Endothelial cell (in vitro differentiated cells): ENCODE measurements around the gene UBE2E2. TPM values are rescaled to one million over a fixed set of nuclear protein-coding genes. Genes with fewer than 3 reads are reported as not detected.

Source experiments
- DNase-seq: peaks from one replicate; pipeline ENCODE4 v3.0.0; 2021; ENCODE audit warnings: low spot score
- H3K27ac Mint-ChIP-seq: one replicate; pipeline ENCODE4 v1.8.0; 2021; ENCODE audit warnings: mixed read lengths, inconsistent platforms; ENCODE audit not compliant: unreplicated experiment
- H3K27me3 Mint-ChIP-seq: one replicate; pipeline ENCODE4 v1.8.0; 2021; ENCODE audit warnings: mild to moderate bottlenecking, moderate library complexity, mixed read lengths, inconsistent platforms; ENCODE audit not compliant: unreplicated experiment
- H3K36me3 Mint-ChIP-seq: one replicate; pipeline ENCODE4 v1.8.0; 2021; ENCODE audit warnings: mild to moderate bottlenecking, low read depth, mixed read lengths, inconsistent platforms; ENCODE audit not compliant: unreplicated experiment
- H3K4me1 Mint-ChIP-seq: one replicate; pipeline ENCODE4 v1.8.0; 2021; ENCODE audit warnings: mild to moderate bottlenecking, mixed read lengths, inconsistent platforms; ENCODE audit not compliant: unreplicated experiment
- H3K4me3 Mint-ChIP-seq: one replicate; pipeline ENCODE4 v1.8.0; 2021; ENCODE audit warnings: mild to moderate bottlenecking, mixed read lengths, inconsistent platforms; ENCODE audit not compliant: unreplicated experiment
- H3K9me3 Mint-ChIP-seq: one replicate; pipeline ENCODE4 v1.8.0; 2021; ENCODE audit warnings: mixed read lengths, inconsistent platforms; ENCODE audit not compliant: unreplicated experiment
- total RNA-seq: library from RNA; stranded (reverse); fragmentation: NEBNext Ultra II Directional; extraction: Animal tissue kit (Norgen Biotek cat#: 25700); gene quantifications from one replicate; pipeline ENCODE4 v1.2.1, GENCODE V29; 2021; ENCODE audit not compliant: unreplicated experiment
- TF ChIP-seq, protein P1 (sequence below): fragments of 200-600 bp; sonication (generic); IDR thresholded peaks from one replicate; pipeline ENCODE4 v1.5.0; 2021; ENCODE audit warnings: antibody characterized with exemption; ENCODE audit not compliant: unreplicated experiment

The UBE2E2 gene
- total RNA-seq, 1 donor from 2014 or later = 46.9 TPM

DNA sequence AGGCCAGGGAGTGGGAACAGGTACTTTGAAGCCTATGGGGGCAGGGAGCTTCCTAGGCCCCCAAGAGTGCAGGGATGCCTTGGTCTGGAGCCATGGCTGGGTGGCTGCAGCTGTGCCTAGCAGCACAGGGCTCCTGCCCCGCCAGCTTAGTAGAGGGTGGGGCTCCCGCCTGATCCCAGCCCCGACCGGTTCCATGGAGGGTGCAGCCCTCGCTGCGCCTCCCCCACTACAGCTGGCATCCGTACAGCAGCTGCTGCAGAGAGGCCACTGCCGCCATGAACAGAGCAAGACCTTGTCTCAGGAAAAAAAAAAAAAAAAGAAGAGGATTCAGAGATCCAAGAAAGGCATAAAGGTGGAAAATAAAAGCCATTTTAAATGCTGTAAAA lies 277.2 kb downstream of the UBE2E2 start:
- TF ChIP-seq, protein P1, sequence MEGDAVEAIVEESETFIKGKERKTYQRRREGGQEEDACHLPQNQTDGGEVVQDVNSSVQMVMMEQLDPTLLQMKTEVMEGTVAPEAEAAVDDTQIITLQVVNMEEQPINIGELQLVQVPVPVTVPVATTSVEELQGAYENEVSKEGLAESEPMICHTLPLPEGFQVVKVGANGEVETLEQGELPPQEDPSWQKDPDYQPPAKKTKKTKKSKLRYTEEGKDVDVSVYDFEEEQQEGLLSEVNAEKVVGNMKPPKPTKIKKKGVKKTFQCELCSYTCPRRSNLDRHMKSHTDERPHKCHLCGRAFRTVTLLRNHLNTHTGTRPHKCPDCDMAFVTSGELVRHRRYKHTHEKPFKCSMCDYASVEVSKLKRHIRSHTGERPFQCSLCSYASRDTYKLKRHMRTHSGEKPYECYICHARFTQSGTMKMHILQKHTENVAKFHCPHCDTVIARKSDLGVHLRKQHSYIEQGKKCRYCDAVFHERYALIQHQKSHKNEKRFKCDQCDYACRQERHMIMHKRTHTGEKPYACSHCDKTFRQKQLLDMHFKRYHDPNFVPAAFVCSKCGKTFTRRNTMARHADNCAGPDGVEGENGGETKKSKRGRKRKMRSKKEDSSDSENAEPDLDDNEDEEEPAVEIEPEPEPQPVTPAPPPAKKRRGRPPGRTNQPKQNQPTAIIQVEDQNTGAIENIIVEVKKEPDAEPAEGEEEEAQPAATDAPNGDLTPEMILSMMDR = no peak
- H3K4me1 Mint-ChIP-seq = peaks cover under 1% of the 10 kb centered on the region
- H3K27ac Mint-ChIP-seq = no peak overlapping the region
- no peak for DNase-seq
- peaks cover 16% of the 10 kb centered on the region for H3K36me3 Mint-ChIP-seq
- H3K27me3 Mint-ChIP-seq = peaks cover 3% of the 10 kb centered on the region
- peak overlapping the region; percentile 31 for H3K4me3 Mint-ChIP-seq
- no peaks in the 10 kb centered on the region for H3K9me3 Mint-ChIP-seq

DNA sequence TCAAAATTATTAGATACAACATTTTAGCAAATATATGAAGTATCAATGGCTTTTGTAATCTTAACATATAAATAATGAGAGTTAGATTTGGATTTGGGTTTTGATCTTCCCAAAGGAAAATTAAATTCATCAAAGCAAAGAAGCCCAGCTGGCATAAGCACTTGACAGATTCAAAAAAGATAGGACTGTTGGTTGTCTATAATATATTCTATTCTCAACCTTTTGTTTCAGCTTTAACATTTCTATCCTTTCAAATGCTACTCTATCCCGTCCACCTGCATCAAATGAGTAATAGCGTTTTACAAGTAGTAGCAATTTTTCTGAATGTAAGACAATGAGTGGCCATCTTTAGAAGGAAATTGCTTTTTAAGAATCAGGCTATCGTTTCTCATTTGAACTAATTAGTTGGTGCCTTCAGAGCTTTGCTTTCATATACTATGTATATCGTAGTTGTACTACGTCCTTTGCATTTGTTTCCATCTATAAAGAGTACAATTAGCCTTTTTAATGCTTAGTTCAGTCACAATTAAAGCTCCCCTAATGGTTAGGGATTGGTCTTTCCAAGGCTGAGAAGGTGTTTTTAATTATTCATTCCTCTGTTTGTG lies 278.0 kb downstream of the UBE2E2 start:
- H3K36me3 Mint-ChIP-seq = peaks cover 21% of the 10 kb centered on the region
- no peaks in the 10 kb centered on the region for H3K9me3 Mint-ChIP-seq
- TF ChIP-seq, protein P1 = no peak
- peaks cover 5% of the 10 kb centered on the region for H3K27me3 Mint-ChIP-seq
- H3K4me1 Mint-ChIP-seq = no peaks in the 10 kb centered on the region
- H3K27ac Mint-ChIP-seq = no peak overlapping the region
- no peak overlapping the region for H3K4me3 Mint-ChIP-seq
- DNase-seq = no peak

DNA sequence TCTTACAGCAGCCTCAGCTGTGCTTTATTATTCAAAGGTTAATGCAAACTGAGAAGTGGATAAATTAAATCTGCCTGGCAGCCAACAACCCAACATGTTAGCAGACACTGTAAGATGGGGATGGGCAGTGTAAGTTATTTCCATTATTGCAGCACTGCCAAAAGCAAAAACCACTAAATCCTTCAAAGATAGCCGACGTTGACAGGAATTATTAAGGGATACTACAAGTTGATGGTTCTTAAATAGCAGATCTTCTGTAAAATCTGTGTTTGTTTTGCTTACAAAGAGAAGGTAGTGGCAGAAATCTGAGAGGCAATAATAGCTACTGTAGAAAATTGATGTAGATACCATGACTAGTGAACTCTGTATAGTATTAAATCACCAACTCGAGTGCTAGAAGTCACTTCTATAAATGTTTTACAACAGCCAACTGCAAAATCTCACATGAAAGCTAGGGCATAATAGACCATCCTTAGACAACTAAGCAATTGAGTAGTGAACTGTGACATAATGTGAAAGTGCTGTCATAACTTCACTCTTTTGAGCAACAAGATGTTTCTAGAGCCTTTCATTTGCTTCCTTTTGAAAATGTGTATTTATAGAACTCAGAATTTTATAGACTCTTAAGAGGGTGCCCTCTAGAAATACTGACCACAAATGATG lies 278.6 kb downstream of the UBE2E2 start:
- peaks cover 24% of the 10 kb centered on the region for H3K36me3 Mint-ChIP-seq

DNA sequence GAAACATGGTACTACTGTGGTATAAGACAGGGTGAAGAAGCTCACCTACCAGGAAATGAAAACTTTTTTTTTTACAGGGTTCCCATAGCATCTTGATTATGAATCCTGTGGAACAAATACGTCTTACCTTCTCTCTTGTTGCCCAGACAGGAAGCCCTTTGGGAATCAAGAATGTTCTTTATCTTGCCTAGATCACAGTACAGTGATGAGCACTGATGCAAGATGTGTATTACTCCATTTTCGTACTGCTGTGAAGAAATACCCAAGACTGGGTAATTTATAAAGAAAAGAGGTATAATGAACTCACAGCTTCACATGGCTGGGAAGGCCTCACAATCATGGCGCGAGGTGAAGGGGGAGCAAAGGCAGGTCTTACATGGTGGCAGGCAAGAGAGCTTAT lies 281.3 kb downstream of the UBE2E2 start:
- Mint-ChIP-seq H3K27ac (no peak overlapping the region), H3K4me1 (no peaks in the 10 kb centered on the region), H3K36me3 (peaks cover 20% of the 10 kb centered on the region), H3K4me3 (no peak overlapping the region), H3K27me3 (peaks cover 4% of the 10 kb centered on the region), H3K9me3 (no peaks in the 10 kb centered on the region)
- TF ChIP-seq, protein P1 = no peak
- no peak for DNase-seq

More for the DNA sequence above, 278.6 kb downstream of the UBE2E2 start:
- H3K27ac Mint-ChIP-seq = no peak overlapping the region
- H3K4me1 Mint-ChIP-seq = no peaks in the 10 kb centered on the region
- no peak for DNase-seq
- TF ChIP-seq, protein P1 = no peak
- H3K27me3 Mint-ChIP-seq = peaks cover 5% of the 10 kb centered on the region
- no peak overlapping the region for H3K4me3 Mint-ChIP-seq
- H3K9me3 Mint-ChIP-seq = no peaks in the 10 kb centered on the region

DNA sequence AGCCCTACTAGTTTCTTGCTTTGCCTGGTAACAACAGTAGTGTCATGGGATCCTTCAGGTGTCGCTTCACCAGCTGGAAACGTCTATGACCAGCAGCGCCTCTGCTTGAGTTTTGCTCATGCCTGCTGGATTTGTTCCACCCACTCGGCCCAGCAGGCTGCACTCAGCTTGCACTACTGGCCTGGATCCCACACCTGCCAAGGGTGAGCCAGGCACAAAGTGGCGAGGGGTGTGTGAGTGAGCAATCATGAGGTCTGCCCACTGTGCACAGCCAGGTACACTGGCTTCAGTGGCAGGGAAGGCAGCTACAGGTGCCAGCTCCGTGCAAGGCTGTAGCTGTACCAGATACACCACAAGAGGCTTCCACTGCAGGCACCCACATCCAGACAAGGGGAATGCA lies 282.8 kb downstream of the UBE2E2 start:
- Mint-ChIP-seq H3K27ac (no peak overlapping the region), H3K27me3 (peaks cover 2% of the 10 kb centered on the region), H3K4me1 (peaks cover 3% of the 10 kb centered on the region), H3K9me3 (no peaks in the 10 kb centered on the region), H3K4me3 (no peak overlapping the region), H3K36me3 (peaks cover 18% of the 10 kb centered on the region)
- TF ChIP-seq, protein P1 = no peak
- no peak for DNase-seq
